Measurements from ENCODE around the gene C3orf49. TPM values are rescaled to one million over a fixed set of nuclear protein-coding genes. Genes with fewer than 3 reads are reported as not detected.

Gene C3orf49
- total RNA-seq, 1 donor from 2014 or later: not detected

GRCh38 chr3:63857311-63857710 is 38.2 kb downstream of the C3orf49 start:
- no peak for DNase-seq (ENCODE audit: low spot score)
- Histone ChIP-seq H3K27ac (no peak overlapping the region), H3K36me3 (no peaks in the 10 kb centered on the region), H3K4me2 (no peak overlapping the region), H4K20me1 (ENCODE audit: low read depth) (peaks cover 4% of the 10 kb centered on the region), H3K4me1 (peaks cover 2% of the 10 kb centered on the region), H3F3A (ENCODE audit: low read depth) (peaks cover 5% of the 10 kb centered on the region), H3K9ac (no peak overlapping the region), H3K27me3 (no peaks in the 10 kb centered on the region), H3K4me3 (no peak overlapping the region), H3K79me2 (ENCODE audit: low read depth) (peaks cover 94% of the 10 kb centered on the region), H3K9me3 (ENCODE audit: low read depth) (no peaks in the 10 kb centered on the region), H2AFZ (replicated peaks) (no peak overlapping the region)
- no peaks in the 10 kb centered on the region for H3K9me3 Mint-ChIP-seq
- H3K27me3 Mint-ChIP-seq (ENCODE audit: insufficient read depth, low read depth): peaks cover 2% of the 10 kb centered on the region
- H3K36me3 Mint-ChIP-seq: peaks cover 5% of the 10 kb centered on the region
- peaks cover 10% of the 10 kb centered on the region for H3K4me1 Mint-ChIP-seq
- TF ChIP-seq EZH2phosphoT487 (IDR thresholded peaks at IDR 0.05): no peak
- TF ChIP-seq CTCF (IDR thresholded peaks at IDR 0.05): no peak
- no peak for TF ChIP-seq EZH2 (IDR thresholded peaks at IDR 0.05)
- H3K27ac Mint-ChIP-seq: no peak overlapping the region
- H3K4me3 Mint-ChIP-seq: no peak overlapping the region

GRCh38 chr3:63860776-63861175 is 41.7 kb downstream of the C3orf49 start:
- Mint-ChIP-seq H3K4me1 (peaks cover 27% of the 10 kb centered on the region), H3K4me3 (no peak overlapping the region), H3K27me3 (ENCODE audit: insufficient read depth, low read depth) (peaks cover 4% of the 10 kb centered on the region), H3K9me3 (no peaks in the 10 kb centered on the region), H3K36me3 (peaks cover 9% of the 10 kb centered on the region), H3K27ac (no peak overlapping the region)
- Histone ChIP-seq H3K27me3 (no peaks in the 10 kb centered on the region), H3K4me2 (no peak overlapping the region), H3K9me3 (ENCODE audit: low read depth) (no peaks in the 10 kb centered on the region), H3K9ac (no peak overlapping the region), H3K36me3 (no peaks in the 10 kb centered on the region), H3K4me3 (no peak overlapping the region), H4K20me1 (ENCODE audit: low read depth) (peaks cover 9% of the 10 kb centered on the region), H3F3A (ENCODE audit: low read depth) (no peaks in the 10 kb centered on the region), H3K79me2 (ENCODE audit: low read depth) (peaks cover 92% of the 10 kb centered on the region), H3K27ac (no peak overlapping the region), H2AFZ (replicated peaks) (no peak overlapping the region), H3K4me1 (peaks cover 14% of the 10 kb centered on the region)
- no peak for DNase-seq (ENCODE audit: low spot score)
- no peak for TF ChIP-seq EZH2 (IDR thresholded peaks at IDR 0.05)
- no peak for TF ChIP-seq CTCF (IDR thresholded peaks at IDR 0.05)

GRCh38 chr3:63861306-63861705 is 42.2 kb downstream of the C3orf49 start:
- Histone ChIP-seq H3K4me2 (no peak overlapping the region), H3K9me3 (ENCODE audit: low read depth) (no peaks in the 10 kb centered on the region), H4K20me1 (ENCODE audit: low read depth) (peaks cover 9% of the 10 kb centered on the region), H2AFZ (replicated peaks) (no peak overlapping the region), H3F3A (ENCODE audit: low read depth) (no peaks in the 10 kb centered on the region), H3K4me1 (peaks cover 14% of the 10 kb centered on the region), H3K79me2 (ENCODE audit: low read depth) (peaks cover 92% of the 10 kb centered on the region), H3K4me3 (no peak overlapping the region), H3K9ac (no peak overlapping the region), H3K27me3 (no peaks in the 10 kb centered on the region), H3K27ac (no peak overlapping the region), H3K36me3 (no peaks in the 10 kb centered on the region)
- Mint-ChIP-seq H3K9me3 (no peaks in the 10 kb centered on the region), H3K4me3 (peak overlapping the region; percentile 6), H3K27me3 (ENCODE audit: insufficient read depth, low read depth) (peaks cover 4% of the 10 kb centered on the region), H3K27ac (no peak overlapping the region), H3K4me1 (peaks cover 27% of the 10 kb centered on the region), H3K36me3 (peaks cover 9% of the 10 kb centered on the region)
- TF ChIP-seq CTCF (IDR thresholded peaks at IDR 0.05) (no peak), EZH2 (IDR thresholded peaks at IDR 0.05) (no peak), EZH2phosphoT487 (IDR thresholded peaks at IDR 0.05) (no peak)
- no peak for DNase-seq (ENCODE audit: low spot score)
